ENCODE data around the gene SLC15A2.

DNA sequence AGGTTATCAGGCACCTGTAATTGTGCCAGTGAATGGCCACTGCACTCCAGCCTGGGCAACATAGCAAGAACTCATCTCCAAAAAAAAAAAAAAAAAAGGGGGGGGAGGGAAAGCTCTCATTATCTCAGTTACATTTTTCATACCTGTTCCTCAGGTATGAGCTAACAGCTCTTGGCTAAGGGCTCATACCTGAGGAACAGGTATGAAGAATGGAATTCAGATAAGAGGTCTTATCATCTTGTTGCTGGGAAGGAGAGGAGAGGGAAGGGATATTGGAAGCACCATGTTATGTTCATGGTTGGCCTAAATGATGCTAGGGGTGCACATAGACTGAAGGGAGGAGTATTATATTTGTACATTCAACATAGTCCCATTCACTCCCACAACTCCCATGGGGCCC is 2.6 kb downstream of the SLC15A2 start:
- TF ChIP-seq, protein P1, sequence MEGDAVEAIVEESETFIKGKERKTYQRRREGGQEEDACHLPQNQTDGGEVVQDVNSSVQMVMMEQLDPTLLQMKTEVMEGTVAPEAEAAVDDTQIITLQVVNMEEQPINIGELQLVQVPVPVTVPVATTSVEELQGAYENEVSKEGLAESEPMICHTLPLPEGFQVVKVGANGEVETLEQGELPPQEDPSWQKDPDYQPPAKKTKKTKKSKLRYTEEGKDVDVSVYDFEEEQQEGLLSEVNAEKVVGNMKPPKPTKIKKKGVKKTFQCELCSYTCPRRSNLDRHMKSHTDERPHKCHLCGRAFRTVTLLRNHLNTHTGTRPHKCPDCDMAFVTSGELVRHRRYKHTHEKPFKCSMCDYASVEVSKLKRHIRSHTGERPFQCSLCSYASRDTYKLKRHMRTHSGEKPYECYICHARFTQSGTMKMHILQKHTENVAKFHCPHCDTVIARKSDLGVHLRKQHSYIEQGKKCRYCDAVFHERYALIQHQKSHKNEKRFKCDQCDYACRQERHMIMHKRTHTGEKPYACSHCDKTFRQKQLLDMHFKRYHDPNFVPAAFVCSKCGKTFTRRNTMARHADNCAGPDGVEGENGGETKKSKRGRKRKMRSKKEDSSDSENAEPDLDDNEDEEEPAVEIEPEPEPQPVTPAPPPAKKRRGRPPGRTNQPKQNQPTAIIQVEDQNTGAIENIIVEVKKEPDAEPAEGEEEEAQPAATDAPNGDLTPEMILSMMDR (IDR thresholded peaks at IDR 0.05) = no peak
- no peak for TF ChIP-seq POLR2AphosphoS5 (IDR thresholded peaks at IDR 0.05; ENCODE audit: insufficient read depth in 1 of 2, low read depth in 1 of 2)
- no peak for TF ChIP-seq POLR2A (IDR thresholded peaks at IDR 0.05)

Measured in vagina (tissue), 2 donors.